Measurements from ENCODE around the gene PRKAA1.

DNA sequence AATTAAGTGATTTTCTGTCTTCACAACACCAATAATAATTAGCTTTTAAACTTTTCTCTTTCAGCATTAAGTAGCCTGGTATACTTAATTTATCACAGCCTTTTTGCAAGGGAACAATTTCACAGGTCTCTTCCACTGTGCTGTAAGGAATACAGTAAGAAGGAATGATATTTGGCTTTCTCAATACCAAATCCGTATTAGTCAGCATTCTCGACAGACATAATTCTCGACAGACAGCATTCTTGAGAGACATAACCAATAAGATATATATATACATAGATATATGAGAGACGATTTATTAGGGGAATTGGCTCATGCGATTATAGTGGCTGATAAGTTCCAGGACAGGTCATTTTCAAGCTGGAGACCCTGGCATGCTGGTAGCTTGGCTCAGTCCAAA is 18.0 kb downstream of the PRKAA1 start:
- TF ChIP-seq, protein P1, sequence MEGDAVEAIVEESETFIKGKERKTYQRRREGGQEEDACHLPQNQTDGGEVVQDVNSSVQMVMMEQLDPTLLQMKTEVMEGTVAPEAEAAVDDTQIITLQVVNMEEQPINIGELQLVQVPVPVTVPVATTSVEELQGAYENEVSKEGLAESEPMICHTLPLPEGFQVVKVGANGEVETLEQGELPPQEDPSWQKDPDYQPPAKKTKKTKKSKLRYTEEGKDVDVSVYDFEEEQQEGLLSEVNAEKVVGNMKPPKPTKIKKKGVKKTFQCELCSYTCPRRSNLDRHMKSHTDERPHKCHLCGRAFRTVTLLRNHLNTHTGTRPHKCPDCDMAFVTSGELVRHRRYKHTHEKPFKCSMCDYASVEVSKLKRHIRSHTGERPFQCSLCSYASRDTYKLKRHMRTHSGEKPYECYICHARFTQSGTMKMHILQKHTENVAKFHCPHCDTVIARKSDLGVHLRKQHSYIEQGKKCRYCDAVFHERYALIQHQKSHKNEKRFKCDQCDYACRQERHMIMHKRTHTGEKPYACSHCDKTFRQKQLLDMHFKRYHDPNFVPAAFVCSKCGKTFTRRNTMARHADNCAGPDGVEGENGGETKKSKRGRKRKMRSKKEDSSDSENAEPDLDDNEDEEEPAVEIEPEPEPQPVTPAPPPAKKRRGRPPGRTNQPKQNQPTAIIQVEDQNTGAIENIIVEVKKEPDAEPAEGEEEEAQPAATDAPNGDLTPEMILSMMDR (IDR thresholded peaks at IDR 0.05): no peak
- TF ChIP-seq POLR2A (IDR thresholded peaks at IDR 0.05): no peak

All from Peyer's patch (tissue), 4 donors.